Activated naive CD8-positive, alpha-beta T cell treated with anti-CD3 and anti-CD28 coated beads, Interleukin-2, amount 50 U/mL, for 24 hours (primary cell): ENCODE data around the gene TMEM145.
"Not testable (repeated sequence)": the region's sequence is repeated elsewhere in the genome, so short reads cannot be mapped to it uniquely, and the experiment has no call there.

Experiments
- ATAC-seq: fragments of 150-1000 bp; cut with Tn5 transposase; one replicate; pipeline ENCODE4 v1.10.0; 2021
- DNase-seq: peaks from one replicate; pipeline ENCODE4 v3.0.0; 2021
- H3K27ac Mint-ChIP-seq: one replicate; pipeline ENCODE4 v1.8.0; 2021; ENCODE audit warnings: mild to moderate bottlenecking, mixed read lengths
- H3K27me3 Mint-ChIP-seq: one replicate; pipeline ENCODE4 v1.8.0; 2021; ENCODE audit warnings: mixed read lengths
- H3K36me3 Mint-ChIP-seq: one replicate; pipeline ENCODE4 v1.8.0; 2021; ENCODE audit warnings: low read depth, mixed read lengths
- H3K4me1 Mint-ChIP-seq: one replicate; pipeline ENCODE4 v1.8.0; 2021; ENCODE audit warnings: mixed read lengths
- H3K4me3 Mint-ChIP-seq: one replicate; pipeline ENCODE4 v1.8.0; 2021; ENCODE audit warnings: mild to moderate bottlenecking, moderate library complexity, mixed read lengths
- H3K9me3 Mint-ChIP-seq: one replicate; pipeline ENCODE4 v1.8.0; 2021; ENCODE audit warnings: mixed read lengths

Gene TMEM145

GRCh38 chr19:42313096-42313839, at the start of gene TMEM145:
TMEM145 (plus strand) TSS chr19:42313309; CDS start chr19:42313377, 68 bp downstream.
- H3K36me3 Mint-ChIP-seq, result no peaks in the 10 kb centered on the region
- H3K9me3 Mint-ChIP-seq, result no peaks in the 10 kb centered on the region
- H3K27me3 Mint-ChIP-seq, result peaks cover 36% of the 10 kb centered on the region
- ATAC-seq, result peak; percentile 67
- peak within 1 kb of the TSS; percentile 67 for H3K4me3 Mint-ChIP-seq
- peak; percentile 61 for DNase-seq
- H3K27ac Mint-ChIP-seq, result no peak within 1 kb of the TSS
- peaks cover 23% of the 10 kb centered on the region for H3K4me1 Mint-ChIP-seq

DNA sequence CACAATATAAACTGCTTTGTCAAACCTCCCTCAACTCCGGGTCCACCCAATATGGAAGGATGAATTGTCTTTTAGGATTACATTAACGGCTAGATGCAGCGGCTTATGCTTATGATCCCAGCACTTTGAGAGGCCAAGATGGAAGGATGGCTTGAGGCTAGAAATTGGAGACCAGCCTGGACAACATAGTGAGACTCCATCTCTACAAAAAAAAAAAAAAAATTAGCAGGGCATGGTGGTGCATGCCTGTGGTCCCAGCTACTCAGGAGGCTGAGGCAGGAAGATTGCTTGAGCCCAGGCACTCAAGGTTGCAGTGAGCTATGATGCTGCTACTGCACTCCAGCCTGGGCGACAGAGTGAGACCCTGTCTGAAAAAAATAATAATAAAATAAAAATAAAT, 47.0 kb upstream of the TMEM145 start:
- not testable (repeated sequence) for ATAC-seq, H3K4me3 Mint-ChIP-seq, H3K36me3 Mint-ChIP-seq, H3K27me3 Mint-ChIP-seq, DNase-seq, H3K27ac Mint-ChIP-seq, H3K9me3 Mint-ChIP-seq
- H3K4me1 Mint-ChIP-seq, result peaks cover 16% of the 10 kb centered on the region

DNA sequence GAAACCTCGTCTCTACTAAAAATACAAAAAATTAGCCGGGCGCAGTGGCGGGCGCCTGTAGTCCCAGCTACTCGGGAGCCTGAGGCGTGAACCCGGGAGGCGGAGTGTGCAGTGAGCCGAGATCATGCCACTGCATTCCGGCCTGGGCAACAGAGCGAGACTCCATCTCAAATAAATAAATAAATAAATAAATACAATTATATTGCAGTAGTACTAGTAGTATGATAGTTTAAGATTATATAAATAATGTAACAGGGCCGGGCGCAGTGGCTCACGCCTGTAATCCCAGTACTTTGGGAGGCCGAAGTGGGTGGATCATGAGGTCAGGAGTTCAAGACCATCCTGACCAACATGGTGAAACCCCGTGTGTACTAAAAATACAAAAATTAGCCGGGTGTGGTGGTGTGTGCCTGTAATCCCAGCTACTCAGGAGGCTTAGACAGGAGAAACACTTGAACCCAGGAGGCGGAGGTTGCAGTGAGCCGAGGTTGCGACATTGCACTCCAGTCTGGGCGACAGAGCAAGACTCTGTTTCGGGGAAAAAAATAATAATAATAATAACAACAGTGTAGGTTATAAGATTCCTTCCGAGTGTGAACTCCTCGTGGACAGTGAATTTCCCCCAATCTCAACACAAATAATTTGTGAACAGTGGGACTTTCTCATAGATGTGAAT, 46.0 kb upstream of the TMEM145 start:
- H3K36me3 Mint-ChIP-seq, ATAC-seq, H3K27me3 Mint-ChIP-seq, DNase-seq, H3K27ac Mint-ChIP-seq, H3K9me3 Mint-ChIP-seq, H3K4me3 Mint-ChIP-seq: not testable (repeated sequence)
- H3K4me1 Mint-ChIP-seq, result peaks cover 21% of the 10 kb centered on the region

GRCh38 chr19:42267644-42268141, 45.4 kb upstream of the TMEM145 start:
- no peaks in the 10 kb centered on the region for H3K9me3 Mint-ChIP-seq
- DNase-seq, result no peak
- no peak overlapping the region for H3K27ac Mint-ChIP-seq
- no peaks in the 10 kb centered on the region for H3K36me3 Mint-ChIP-seq
- ATAC-seq, result no peak
- peaks cover 21% of the 10 kb centered on the region for H3K4me1 Mint-ChIP-seq
- H3K27me3 Mint-ChIP-seq, result no peaks in the 10 kb centered on the region
- H3K4me3 Mint-ChIP-seq, result no peak overlapping the region

- ATAC-seq (peak; percentile 60), DNase-seq (peak; percentile 97)
- H3K36me3 Mint-ChIP-seq, result no peaks in the 10 kb centered on the region
- no peak overlapping the region for H3K4me3 Mint-ChIP-seq
- no peak overlapping the region for H3K27ac Mint-ChIP-seq
- peaks cover 21% of the 10 kb centered on the region for H3K4me1 Mint-ChIP-seq
- no peaks in the 10 kb centered on the region for H3K27me3 Mint-ChIP-seq
- H3K9me3 Mint-ChIP-seq, result no peaks in the 10 kb centered on the region
These were observed 44.9 kb upstream of the TMEM145 start for GRCh38 chr19:42268142-42268703.

- no peaks in the 10 kb centered on the region for H3K9me3 Mint-ChIP-seq
- peak within 1 kb of the TSS; percentile 99 for H3K27ac Mint-ChIP-seq
- DNase-seq (peak; percentile 99), ATAC-seq (peak; percentile 91)
- H3K4me3 Mint-ChIP-seq, result no peak within 1 kb of the TSS
- peaks cover 21% of the 10 kb centered on the region for H3K4me1 Mint-ChIP-seq
- H3K27me3 Mint-ChIP-seq, result no peaks in the 10 kb centered on the region
- no peaks in the 10 kb centered on the region for H3K36me3 Mint-ChIP-seq
These were observed 44.2 kb upstream of the TMEM145 start, which contains the start of gene CIC for GRCh38 chr19:42268704-42269477. CIC (plus strand) TSS chr19:42269252; CDS start chr19:42271784, 2,532 bp downstream.

- peaks cover 24% of the 10 kb centered on the region for H3K4me1 Mint-ChIP-seq
- no peaks in the 10 kb centered on the region for H3K27me3 Mint-ChIP-seq
- DNase-seq (peak; percentile 22), ATAC-seq (no peak)
- no peak overlapping the region for H3K4me3 Mint-ChIP-seq
- H3K9me3 Mint-ChIP-seq, result no peaks in the 10 kb centered on the region
- H3K36me3 Mint-ChIP-seq, result peaks cover 4% of the 10 kb centered on the region
- peak overlapping the region; percentile 99 for H3K27ac Mint-ChIP-seq
These were observed 43.4 kb upstream of the TMEM145 start for GRCh38 chr19:42269478-42270345.

DNA sequence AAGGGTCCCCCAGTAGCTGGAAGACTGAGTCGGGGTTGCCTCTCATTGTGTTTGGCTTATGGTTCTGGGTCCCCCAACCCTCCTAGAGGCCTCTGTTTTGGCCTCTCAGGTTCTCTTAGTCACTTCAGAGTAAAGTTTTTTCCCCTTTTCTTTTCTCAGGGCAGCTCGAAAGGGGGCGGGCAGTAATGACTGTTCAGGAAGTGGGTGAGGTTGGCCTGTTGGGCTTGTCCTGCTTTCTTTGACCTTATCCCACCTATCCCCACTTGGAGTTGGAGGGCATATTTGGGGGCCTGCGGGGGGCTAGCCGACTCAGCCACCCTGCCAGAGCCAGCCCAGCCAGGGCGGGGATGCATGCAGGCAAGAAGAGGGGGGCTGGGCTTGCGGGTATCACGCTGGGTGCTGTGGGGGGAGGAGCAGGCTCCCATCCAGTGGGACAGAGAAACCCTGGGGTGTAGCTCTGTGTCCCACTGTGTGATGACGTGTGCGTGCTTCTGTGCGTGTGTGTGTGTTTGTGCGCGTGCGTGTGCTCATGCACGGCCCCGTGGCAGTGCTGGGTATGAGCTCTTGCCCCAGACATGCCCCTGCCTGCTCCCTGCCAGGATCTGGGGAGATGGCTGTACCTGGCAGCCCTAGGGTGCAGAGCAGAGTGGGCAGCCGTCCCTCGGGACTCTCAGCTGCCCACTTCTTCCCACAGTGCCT, 42.6 kb upstream of the TMEM145 start:
- Mint-ChIP-seq H3K4me3 (no peak overlapping the region), H3K4me1 (peaks cover 30% of the 10 kb centered on the region), H3K27me3 (no peaks in the 10 kb centered on the region), H3K9me3 (no peaks in the 10 kb centered on the region), H3K36me3 (peaks cover 7% of the 10 kb centered on the region), H3K27ac (peak overlapping the region; percentile 99)
- DNase-seq (peak; percentile 71), ATAC-seq (peak; percentile 12)

DNA sequence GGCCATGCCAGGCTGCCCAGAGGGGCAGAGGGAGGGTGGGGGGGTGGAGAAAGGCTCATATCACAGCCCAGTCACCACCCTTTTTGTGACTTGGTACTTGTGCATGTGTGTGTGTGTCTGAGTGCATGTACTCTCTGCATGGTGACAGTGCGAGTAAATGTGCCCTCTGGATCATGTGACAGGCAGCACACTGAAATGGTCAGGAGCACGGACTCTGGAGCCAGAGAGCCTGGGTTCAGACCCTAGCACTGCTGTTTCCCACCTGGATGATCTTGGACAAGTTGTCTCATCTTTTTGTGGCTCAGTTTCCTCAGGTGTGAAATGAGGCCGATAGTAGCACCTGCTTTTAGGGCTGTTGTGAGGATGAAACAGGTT, 42.1 kb upstream of the TMEM145 start:
- ATAC-seq (no peak), DNase-seq (no peak)
- H3K4me1 Mint-ChIP-seq, result peaks cover 34% of the 10 kb centered on the region
- peaks cover 7% of the 10 kb centered on the region for H3K36me3 Mint-ChIP-seq
- H3K27ac Mint-ChIP-seq, result peak overlapping the region; percentile 99
- no peak overlapping the region for H3K4me3 Mint-ChIP-seq
- H3K9me3 Mint-ChIP-seq, result no peaks in the 10 kb centered on the region
- no peaks in the 10 kb centered on the region for H3K27me3 Mint-ChIP-seq

- Mint-ChIP-seq H3K4me1 (peaks cover 44% of the 10 kb centered on the region), H3K27me3 (no peaks in the 10 kb centered on the region), H3K27ac (peak overlapping the region; percentile 99), H3K4me3 (no peak overlapping the region), H3K36me3 (peaks cover 7% of the 10 kb centered on the region), H3K9me3 (no peaks in the 10 kb centered on the region)
- no peak for ATAC-seq
- no peak for DNase-seq
These were observed 41.1 kb upstream of the TMEM145 start for GRCh38 chr19:42271861-42272534.

DNA sequence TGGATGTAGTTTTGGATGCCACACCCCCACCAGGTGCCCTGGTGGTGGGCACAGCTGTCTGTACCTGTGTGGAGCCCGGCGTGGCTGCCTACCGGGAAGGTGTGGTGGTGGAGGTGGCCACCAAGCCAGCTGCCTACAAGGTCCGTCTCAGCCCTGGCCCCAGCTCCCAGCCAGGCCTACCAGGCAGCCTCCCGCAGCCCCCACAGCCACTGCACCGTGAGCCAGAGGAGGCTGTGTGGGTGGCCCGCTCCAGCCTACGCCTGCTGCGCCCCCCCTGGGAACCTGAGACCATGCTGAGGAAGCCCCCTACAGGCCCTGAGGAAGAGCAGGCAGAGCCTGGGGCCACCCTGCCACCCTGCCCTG, 40.6 kb upstream of the TMEM145 start:
- Mint-ChIP-seq H3K36me3 (peaks cover 7% of the 10 kb centered on the region), H3K9me3 (no peaks in the 10 kb centered on the region), H3K4me1 (peaks cover 47% of the 10 kb centered on the region), H3K4me3 (no peak overlapping the region), H3K27me3 (no peaks in the 10 kb centered on the region), H3K27ac (no peak overlapping the region)
- DNase-seq, result no peak
- ATAC-seq, result no peak

GRCh38 chr19:42272989-42273406, 40.1 kb upstream of the TMEM145 start:
- no peaks in the 10 kb centered on the region for H3K27me3 Mint-ChIP-seq

More at GRCh38 chr19:42272989-42273406, 40.1 kb upstream of the TMEM145 start:
- Mint-ChIP-seq H3K9me3 (no peaks in the 10 kb centered on the region), H3K4me1 (peaks cover 50% of the 10 kb centered on the region), H3K4me3 (no peak overlapping the region), H3K27ac (no peak overlapping the region), H3K36me3 (peaks cover 7% of the 10 kb centered on the region)
- no peak for DNase-seq
- no peak for ATAC-seq
